CD4-positive, alpha-beta T cell treated with Interleukin-4 for 1 hour (primary cell): ENCODE results near the gene WEE2.
A peak's percentile ranks its signal among the peaks of the same experiment; 100 is the strongest.
"Not testable (repeated sequence)": the region's sequence is repeated elsewhere in the genome, so short reads cannot be mapped to it uniquely, and the experiment has no call there.

Experiments used
- DNase-seq, 2 donors: peaks; one replicate each; pipeline ENCODE4 v3.0.0-alpha.2; 2020 to 2022

Gene WEE2

DNA sequence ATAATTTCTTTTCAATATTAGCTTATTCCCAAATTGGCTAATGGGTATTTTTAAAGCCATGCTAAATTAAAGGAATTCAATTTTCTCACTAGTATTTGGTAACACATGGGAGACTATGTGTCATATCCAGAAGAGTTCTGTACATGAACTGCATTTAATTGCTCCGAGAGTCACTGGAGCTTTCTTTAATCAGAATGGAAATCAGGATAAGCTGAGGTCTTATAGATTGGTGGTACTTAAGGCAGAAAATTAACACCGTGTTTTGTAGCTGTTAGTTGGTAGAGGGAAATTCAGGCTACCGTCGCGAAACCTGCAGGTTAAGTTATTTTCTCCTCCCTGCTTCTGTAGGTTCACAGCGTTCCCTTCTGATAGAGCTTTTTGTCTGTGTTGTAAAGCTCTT, at the start of gene WEE2:
TSS of gene WEE2 (plus strand) at position 3 of the 400 bp plus-strand sequence. CDS start 406 bp downstream, outside the sequence.
- no peak for DNase-seq

DNA sequence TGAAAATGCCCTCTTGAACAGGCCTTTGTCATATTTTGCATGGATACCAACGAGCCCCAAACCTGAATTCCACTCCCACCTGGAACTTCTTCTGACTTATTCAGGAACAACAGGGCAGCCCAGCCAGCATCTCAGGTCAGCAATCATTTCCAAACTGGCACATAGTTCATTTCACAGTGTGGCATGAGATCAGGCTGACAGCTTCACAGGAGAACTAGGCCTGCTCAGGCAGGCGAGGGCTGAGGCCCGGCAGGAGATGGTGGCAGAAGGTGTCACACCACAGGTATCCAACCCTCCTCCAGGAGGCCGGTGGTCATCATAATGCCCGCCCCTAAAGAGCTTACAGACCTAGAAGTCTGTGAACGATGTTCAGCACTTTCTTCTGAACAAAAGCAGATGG, 48.7 kb upstream of the WEE2 start:
- DNase-seq: no peak

DNA sequence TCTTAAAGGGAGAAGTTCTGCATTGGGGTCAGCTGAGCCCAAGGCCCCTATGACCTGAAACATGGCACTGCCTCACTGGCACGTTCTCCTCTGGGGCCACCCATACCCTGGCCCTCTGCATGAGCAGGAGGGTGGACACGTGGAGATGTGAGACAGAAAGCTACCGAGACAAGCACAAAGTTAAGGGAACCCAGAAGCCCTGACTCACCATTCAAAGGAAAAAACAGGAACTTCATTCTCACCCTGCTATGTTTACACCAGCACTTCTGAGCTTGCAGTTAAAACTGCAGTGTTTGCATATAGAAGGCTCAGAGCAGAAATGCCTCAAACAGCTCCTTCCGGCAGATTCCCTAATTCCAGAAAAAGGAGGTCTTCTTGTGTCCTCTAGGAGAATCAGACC, 47.9 kb upstream of the WEE2 start:
- DNase-seq: peak in 1 of 2 donors; percentile 27

DNA sequence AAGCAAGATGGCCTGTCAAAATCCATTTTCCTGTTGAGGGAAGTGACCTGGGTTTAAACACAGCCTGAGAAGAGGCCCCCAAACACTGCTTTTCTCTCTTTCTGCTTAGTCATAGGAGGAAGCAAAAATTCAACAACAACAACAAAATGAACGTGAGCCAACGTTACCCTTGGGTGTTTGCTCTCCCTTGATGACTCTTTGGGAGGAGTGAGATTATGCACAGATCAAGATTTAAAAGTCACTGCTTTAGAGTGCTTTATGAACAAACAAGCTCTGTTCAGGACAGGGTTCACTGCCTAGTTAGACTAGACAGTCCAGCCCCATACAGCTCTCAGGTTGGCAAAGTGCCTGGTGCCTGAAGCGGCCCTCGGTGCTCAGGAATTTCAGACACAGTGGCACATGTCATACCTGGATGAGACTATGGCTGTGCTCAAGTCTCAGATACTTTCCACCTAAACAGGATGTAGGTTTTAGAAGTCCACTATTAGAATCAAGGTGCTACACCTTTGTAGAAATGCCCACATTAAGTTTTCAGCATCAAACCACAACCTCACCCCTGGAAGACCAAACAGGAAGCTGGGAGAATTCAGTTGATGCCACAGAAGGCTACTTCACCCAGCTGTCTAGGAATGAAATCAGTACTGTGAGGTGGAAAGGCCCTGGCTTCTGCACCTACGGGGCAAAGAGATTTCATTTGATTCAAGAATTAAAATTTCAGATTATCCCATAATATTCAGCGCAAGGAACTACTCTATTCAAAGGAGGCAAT, 44.9 kb upstream of the WEE2 start:
- no peak for DNase-seq

DNA sequence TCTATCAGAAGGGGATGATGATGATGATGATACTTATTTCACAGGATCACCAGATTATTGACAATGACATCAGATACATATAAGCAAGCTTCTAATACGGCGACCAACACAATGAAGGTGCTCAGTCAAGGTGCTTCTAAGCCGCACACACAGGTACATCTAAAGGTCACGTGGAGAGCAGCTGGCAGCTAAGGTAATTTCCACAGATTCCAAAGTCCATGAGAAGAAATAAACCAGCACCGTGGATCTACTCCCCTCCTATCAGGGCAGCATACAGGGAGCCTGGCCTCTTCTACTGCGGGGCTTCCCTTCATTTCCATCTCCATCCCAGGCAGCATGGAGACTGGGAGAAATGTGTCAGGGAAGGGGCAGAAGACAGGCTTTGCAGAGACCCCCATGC, 43.7 kb upstream of the WEE2 start:
- DNase-seq: no peak

DNA sequence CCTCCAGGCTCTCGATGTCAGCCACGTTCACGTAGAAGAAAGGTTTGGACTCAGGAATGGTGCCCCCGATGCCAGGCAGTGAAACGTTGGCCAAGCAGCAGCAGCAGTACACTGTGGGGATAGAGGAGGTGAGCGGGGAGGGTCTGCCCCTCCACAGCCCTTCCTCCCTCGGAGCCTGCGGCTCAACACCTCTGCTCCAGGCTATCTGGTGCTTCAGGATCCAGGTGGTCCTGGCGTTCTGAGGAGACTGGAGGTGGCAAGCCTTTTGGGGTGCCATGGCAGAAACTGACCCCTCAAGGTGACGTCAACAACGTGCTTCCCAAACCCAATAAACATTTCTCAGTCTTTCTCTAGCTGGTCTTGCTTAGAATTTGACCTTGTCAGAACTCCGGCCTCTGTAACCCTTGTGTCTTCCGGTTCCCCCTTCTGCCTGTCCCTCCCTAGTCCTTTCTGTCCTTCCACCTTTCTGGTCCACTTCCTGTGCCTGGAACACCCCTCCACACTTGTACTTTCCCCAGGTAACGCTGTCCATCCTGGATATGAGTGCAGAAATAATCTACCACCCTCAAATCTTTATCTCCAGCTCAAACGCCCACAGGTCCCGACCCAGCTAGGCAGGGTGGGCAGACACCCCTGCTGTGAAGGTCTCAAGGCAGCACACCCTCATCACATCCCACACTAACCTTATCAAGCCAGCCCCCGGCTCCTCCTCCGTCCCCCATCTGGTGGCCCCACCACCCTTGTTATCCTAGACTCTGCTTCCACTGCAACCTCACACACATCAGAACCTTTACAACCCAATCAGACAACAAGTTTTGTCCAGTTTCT, 42.7 kb upstream of the WEE2 start:
- no peak for DNase-seq

DNA sequence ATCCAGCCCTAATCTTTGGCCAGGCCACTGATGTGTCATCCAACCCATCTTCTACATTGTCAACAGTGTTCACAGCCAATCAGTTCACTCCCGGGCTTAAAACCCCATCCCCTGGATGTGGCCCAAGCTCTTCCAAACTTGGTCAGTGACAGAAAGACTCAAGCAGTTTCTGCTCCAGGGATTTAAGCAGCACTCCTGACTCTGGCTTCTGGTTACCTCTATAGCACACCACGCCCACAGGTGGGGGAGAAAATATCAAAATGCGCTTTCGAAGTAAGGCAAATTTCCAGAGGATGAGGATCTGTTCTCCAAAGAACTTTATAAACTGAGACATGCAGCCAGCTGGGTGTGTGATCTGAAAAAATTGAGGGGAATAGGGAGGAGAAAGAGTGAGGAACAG, 42.1 kb upstream of the WEE2 start:
- DNase-seq: no peak

DNA sequence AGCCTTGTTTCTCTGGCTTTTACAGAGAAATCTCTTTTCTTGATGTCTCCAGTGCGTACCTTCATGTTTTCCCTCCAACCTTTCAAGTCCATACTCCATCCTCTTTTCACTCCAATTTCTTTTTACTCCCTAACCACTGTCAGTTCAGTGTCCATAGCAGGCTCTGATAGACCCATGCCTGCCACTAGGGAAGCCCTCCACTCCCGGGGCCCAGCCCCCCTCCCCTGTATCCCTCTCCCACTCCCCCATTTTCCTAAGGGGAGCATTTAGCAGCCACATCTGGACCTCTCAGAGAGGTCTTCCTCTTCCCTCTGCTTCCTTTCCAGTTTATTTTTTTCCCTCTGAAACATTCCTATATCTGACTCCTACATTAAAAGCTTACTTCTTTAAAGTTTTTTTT, 39.3 kb upstream of the WEE2 start:
- DNase-seq: no peak

DNA sequence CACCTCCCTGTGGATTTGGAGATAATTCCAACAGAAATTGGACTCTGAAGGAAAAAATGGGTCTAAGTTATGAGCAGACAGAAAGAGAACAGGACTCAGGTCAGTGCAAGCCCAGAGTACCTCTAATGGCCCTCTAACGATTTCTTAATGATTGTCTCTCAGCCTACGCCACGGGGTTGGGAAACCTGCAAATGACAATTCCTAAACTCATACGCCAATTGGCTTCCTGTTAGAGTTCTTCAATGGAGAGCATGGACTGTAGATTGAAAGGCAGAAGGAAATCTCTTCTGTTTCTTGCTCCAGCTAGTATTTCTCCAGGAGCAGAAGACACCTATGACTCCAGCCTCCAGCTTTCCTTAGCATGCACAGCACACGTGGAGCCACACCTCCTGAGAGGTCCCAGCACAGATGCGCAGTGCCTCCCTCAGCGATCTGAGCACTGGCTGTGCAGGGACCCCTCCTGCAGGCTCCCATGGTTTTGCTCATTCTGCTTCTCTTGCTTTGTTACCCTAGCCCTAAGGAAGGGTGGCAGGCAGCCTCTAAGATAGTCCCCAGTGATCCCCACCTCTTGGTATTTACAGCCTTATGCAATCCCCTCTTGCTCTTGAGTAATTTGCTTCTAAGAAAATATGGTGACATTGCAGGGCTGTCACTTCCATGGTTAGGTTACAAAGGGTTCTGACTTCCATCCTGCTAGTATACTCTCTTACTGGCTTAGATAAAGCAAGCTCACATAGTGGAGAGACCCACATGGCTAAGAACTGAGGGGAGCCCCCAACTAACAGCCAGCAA, 36.3 kb upstream of the WEE2 start:
- DNase-seq: no peak

DNA sequence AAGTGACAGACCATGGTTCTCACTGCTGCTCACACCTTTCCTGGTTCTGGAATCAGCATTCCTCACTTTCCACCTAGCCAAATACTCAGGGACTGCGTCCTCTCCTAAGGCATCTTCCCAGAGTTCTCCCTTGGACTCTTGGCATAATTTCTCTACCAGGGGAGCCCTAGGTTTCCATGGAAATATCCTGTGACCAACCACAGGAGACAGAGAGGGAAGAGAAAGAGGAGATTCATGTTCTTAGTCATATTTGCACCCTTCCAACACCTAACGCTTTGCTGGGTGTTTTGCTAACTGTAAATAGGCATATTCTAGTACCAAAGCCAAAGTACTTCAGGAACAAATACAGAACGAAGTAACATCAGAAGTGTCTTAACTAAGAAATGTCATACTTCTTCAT, 34.8 kb upstream of the WEE2 start:
- no peak for DNase-seq

DNA sequence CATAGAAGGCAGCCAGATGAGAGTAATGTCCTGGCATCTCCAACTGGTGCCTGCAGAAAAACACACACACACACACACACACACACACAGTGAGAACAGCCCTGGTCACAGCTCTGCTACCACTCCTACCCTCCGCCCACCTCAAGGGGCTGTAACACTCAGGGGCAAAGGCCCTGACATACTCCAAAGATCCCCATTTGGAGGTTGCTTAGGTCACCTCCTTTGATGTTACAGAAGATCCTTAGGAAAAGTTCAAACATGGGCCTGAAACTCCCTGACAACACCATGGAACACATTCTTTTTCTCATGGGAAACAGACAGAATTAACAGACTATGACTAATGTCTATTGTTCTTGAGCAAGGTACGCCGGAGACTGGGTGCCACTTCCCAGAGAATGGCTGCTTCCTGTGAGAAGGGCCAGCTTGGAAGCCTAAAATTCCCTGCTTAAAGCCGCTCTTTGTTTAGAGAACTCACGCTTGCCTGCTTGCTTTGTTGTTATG, 33.9 kb upstream of the WEE2 start:
- no peak for DNase-seq

DNA sequence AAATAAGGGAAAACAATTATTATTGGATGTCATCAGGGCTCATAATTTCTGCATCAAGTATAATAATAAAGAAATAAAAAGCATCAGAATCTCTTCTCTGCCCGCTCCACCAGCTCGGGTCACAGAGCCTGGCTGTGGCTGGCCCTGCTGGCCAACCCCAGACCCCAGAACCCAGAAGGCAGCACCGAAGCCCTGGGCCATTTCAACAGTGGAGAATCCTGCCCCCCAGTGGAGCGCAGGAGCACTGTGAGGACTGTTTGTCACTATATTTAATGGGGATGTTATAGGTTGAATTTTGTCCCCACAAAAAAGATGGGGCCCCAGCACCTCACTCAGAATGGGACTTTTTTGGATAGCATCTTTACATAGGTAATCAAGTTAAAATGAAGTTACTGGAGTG, 33.5 kb upstream of the WEE2 start:
- DNase-seq: no peak

DNA sequence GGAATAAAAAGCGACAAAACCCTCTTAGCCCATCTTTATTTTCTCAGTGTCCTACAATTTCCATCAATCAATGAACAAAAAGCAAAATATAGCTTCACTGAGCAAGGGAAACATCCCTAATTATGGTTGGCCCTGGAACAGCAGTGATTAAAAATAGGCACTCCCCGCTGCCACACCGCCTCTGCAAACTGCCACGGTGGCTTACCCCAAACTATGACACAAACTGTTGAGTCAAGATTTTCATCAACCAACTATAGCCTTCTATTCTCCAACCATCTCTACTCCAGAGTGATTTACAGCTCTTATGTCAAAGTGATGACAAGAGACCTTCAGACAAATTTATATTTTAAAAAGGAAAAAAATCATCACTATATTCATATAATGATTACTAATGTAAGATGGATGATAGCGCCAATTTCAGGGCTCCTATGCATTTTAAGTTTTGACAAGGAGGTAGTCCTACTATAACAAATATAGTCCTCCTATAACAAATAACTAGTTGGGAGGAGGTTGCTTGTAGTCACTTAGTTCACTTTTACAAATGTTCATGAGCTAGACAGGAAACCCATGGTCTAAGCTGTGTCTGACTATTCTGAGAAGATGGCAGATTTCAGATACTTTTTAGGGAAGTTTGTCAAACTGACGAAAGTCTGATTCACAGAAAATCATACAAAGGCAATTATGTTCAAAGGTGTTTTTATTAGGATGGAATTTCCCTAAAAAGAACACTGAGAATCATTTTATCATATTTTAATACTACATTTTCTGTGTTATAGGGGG, 32.5 kb upstream of the WEE2 start:
- no peak for DNase-seq

DNA sequence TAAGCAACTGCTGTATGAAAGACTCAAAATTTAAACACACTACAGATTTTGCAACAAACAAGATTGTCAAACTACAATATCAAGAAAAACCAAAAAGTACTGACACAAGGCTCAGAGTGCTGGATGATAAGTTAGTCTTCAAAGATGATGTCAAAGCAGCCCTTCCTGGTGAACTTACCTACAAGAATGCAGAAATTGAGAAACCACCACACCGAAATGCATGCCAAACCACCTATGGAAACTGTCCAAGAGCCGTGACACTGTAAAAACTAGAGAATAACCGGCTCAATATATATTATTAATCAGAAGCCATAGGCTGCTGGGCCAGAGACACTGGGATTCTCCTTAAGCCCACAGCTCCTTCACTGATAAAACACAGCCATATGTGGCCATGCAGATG, 31.5 kb upstream of the WEE2 start:
- DNase-seq: no peak

DNA sequence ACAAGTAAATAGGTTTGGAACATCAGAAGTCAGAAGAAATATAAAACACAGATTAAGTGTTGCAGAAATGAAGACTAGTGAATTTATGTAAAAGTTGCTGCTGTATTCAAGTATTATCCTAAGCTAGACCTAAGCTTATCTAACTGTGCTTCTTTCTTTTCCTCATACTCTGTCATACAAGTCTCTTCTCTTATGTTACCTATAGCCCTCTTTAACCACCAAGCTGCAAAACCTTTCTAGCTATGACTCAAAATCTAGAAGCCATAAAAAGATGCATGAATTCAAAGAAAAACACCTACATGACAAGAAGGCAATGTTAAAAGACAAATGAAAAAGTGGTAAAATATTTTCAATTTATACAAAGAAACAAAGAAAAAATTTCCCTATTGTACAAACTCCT, 29.1 kb upstream of the WEE2 start:
- no peak for DNase-seq

DNA sequence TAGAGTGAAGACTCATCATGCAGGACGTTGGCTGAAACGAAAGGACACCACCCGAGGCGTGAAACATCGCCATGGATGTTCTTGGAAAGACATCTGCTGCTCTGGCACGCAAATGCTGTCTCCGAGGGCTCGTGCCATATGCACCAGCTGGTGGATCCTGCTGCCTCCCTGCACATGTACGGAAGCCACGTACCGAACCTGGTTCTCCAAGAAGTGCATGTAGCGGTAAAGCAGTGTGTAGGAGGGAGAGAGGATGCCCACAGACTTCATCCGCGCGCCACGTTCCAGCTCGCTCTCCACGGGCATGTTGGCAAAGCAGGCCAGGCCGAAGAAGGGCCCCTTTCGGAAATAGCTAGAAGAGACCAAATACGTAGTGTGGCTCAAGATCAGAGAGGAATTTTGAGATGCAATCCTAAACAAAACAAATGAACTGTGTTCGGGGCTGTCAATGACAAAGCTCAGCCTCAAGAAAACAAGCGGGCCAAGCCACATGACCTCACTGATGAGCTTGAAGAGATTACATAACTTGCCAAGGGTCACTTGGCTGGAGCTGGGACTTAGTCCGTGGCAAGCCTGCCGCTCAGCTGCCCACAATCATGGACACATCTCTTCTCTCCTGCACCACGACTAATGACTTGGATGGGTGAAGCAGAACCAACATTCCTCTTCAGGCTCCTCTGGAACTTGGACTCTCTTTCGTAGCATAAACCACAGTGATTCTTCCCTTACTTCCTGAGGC, 22.7 kb upstream of the WEE2 start:
- no peak for DNase-seq

DNA sequence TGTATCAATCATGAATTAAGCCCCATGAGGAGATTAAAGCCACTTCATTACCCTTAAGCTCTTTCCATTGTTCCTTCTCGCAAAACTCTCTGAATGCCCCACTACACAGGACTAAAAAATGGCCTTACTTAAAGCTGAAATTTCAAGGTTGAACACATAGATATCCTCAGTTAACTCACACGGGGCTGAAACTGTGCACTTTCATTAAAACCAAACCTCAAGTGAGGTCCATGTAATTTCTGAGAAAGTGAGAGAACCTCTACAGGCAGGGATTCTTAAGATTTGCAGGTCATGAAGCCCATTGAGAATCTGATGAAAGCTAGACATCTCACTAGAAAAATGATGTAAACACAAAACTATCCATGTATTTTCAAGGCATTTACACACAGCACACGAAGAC, 22.1 kb upstream of the WEE2 start:
- DNase-seq: no peak

DNA sequence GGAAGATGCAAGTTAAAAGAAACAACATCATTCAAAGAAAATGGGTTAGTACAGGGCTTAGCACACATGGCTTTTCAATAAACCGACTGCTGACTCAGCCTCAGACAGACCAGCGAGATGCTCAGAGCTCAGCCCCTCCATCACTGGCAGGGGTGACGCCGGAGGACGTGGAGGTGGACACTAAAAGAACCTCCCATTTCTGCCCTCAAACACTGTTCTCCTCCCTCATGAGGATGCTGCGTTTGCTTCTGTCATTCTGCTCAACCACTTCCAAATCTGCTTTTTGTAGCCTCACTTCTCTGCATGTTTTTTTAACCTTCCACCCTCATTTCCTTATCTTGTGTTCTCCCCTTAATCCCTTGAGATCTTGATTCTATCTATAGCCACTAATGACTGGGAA, 21.5 kb upstream of the WEE2 start:
- no peak for DNase-seq

DNA sequence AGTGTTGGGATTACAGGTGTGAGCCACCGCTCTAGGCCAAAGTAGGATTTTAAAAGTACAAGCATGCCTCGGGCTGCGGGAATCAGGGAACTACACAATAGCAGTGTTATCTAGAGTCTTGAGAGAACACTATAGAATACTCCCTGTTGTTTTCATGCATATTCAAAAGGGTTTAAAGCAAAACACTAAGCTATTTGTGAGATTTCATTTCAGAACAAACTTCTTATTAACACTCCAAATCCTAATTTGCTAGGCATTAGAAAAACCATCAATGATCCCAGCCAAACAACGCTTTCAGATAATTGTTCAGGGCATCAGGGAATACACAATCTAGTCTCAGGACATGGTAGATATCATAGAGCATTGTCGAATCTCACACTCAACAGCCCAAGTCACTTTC, 20.1 kb upstream of the WEE2 start:
- DNase-seq: no peak

DNA sequence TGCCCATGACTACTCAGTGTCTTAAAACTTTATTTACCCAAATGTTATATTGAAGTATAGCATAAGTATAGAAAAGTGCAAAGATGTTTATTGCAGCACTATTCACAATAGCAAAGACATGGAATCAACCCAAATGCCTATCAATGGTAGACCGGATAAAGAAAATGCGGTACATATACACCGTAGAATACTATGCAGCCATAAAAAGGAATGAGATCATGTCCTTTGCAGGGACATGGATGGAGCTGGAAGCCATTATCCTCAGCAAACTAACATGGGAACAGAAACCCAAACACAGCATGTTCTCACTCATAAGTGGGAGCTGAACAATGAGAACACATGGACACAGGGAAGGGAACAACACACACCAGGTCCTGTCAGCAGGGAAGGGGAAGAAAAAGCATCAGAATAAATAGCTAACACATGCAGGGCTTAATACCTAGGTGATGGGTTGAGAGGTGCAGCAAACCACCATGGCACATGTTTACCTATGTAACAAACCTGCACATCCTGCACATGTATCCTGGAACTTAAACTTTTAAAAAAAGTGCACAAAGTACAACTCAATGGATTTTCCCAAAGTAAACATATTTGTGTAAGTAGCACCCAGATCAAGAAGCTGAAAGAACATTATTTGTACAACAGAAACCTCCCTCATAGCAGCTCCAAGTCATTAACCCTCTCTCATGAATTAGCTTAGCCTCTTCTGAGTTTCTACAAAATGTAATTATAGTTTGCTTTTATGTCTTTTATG, 18.9 kb upstream of the WEE2 start:
- DNase-seq: not testable (repeated sequence)

DNA sequence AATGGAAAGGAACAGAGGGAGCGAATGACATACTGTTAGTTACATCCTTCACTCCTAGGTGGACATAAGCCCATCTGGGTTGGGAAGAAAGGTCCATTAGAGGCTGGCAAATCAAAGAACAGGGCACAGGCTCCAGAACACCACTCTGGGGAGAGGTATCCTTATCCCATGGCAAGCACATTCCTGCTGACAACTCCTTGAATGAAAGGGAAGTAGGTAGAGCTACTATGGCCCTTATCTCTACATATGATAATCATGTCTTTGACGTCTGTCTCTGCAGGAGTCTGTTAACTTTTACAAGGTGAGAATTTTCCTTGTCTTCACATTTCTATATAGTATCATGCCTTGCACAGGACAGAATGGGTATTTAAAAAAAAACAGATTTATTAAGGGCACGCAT, 16.6 kb upstream of the WEE2 start:
- no peak for DNase-seq
